Right forelimb (tissue), 1 donor: ENCODE data around the gene COL4A1.
"Not testable (repeated sequence)": the region's sequence is repeated elsewhere in the genome, so short reads cannot be mapped to it uniquely, and the experiment has no call there.

Source experiments
- DNase-seq: peaks from one replicate; pipeline ENCODE4 v3.0.0-alpha.2; 2018

Gene COL4A1

GRCh38 chr13:110322126-110322827, 15.3 kb upstream of the COL4A1 start:
- DNase-seq = peak; percentile 34

GRCh38 chr13:110321573-110321972, 14.6 kb upstream of the COL4A1 start:
- not testable (repeated sequence) for DNase-seq

GRCh38 chr13:110320645-110321044, 13.7 kb upstream of the COL4A1 start:
- DNase-seq = no peak

- peak; percentile 36 for DNase-seq
Measured at GRCh38 chr13:110319774-110320509, 13.0 kb upstream of the COL4A1 start.

GRCh38 chr13:110319397-110319773, 12.4 kb upstream of the COL4A1 start:
- no peak for DNase-seq

GRCh38 chr13:110318920-110319319, 12.0 kb upstream of the COL4A1 start:
- DNase-seq = no peak

- DNase-seq = no peak
Measured at GRCh38 chr13:110317496-110318195, 10.7 kb upstream of the COL4A1 start.

- no peak for DNase-seq
Measured at GRCh38 chr13:110317093-110317492, 10.1 kb upstream of the COL4A1 start.

GRCh38 chr13:110316196-110316595, 9.2 kb upstream of the COL4A1 start:
- DNase-seq = no peak

GRCh38 chr13:110314516-110315245, 7.7 kb upstream of the COL4A1 start:
- no peak for DNase-seq

- DNase-seq = not testable (repeated sequence)
Measured at GRCh38 chr13:110313733-110314132, 6.8 kb upstream of the COL4A1 start.

- not testable (repeated sequence) for DNase-seq
Measured at GRCh38 chr13:110313261-110313660, 6.3 kb upstream of the COL4A1 start.

GRCh38 chr13:110312339-110313031, 5.5 kb upstream of the COL4A1 start:
- no peak for DNase-seq

- no peak for DNase-seq
Measured at GRCh38 chr13:110311443-110312338, 4.7 kb upstream of the COL4A1 start.

- no peak for DNase-seq
Measured at GRCh38 chr13:110310541-110311442, 3.8 kb upstream of the COL4A1 start.

- no peak for DNase-seq
Measured at GRCh38 chr13:110309661-110310524, 2.9 kb upstream of the COL4A1 start.

- DNase-seq = no peak
Measured at GRCh38 chr13:110308656-110309359, 1.9 kb upstream of the COL4A1 start.
